Peyer's patch (tissue), 4 donors: ENCODE data around the gene SORCS1. TPM values are rescaled to one million over a fixed set of nuclear protein-coding genes. Genes with fewer than 3 reads are reported as not detected.

Source experiments
- DNase-seq, 3 donors: peaks; one replicate each; pipeline ENCODE4 v3.0.0-alpha.2; 2017 to 2019
- H3K27ac ChIP-seq, 4 donors: fragments of 200-600 bp; sonication (generic); one replicate each; pipeline ENCODE4 v1.5.1; 2016 to 2019
- H3K27me3 ChIP-seq, 2 donors: fragments of 200-600 bp; sonication (generic); one replicate each; pipeline ENCODE4 v1.5.1; 2019
- H3K36me3 ChIP-seq, 3 donors: fragments of 200-600 bp; sonication (generic); one replicate each; pipeline ENCODE4 v1.5.1; 2016 to 2019
- H3K4me1 ChIP-seq, 4 donors: fragments of 200-600 bp; sonication (generic); one replicate each; pipeline ENCODE4 v1.5.1; 2016 to 2019
- H3K4me3 ChIP-seq, 4 donors: fragments of 200-600 bp; sonication (generic); 1 replicate in 3 of 4; 2 replicates in 1 of 4; pipeline ENCODE4 v1.5.1; 2016 to 2019; ENCODE audit warnings: mild to moderate bottlenecking in 1 of 4
- H3K9me3 ChIP-seq, 4 donors: fragments of 200-600 bp; sonication (generic); one replicate each; pipeline ENCODE4 v1.5.1; 2016 to 2019; ENCODE audit warnings: mild to moderate bottlenecking in 1 of 4
- POLR2A ChIP-seq, 2 donors: fragments of 450-650 bp; IDR thresholded peaks; one replicate each; pipeline ENCODE4 v1.5.1; 2017; ENCODE audit warnings: antibody characterized with exemption in 2 of 2, mild to moderate bottlenecking in 2 of 2, moderate library complexity in 2 of 2
- total RNA-seq, 4 donors: library from RNA; depleted of rRNA; stranded (reverse); fragments of >200 nt; gene quantifications; one replicate each; pipeline ENCODE4 v1.1.0, GENCODE V29; 2016
- TF ChIP-seq, protein P1 (sequence below), 6 experiments: fragments of 450-650 bp in 4 of 6; fragments of 200-600 bp in 2 of 6; sonication (generic) in 1 of 6; IDR thresholded peaks; one replicate each; pipeline ENCODE4 v1.5.1; 2017 to 2019; ENCODE audit warnings: antibody characterized with exemption in 6 of 6, mild to moderate bottlenecking in 3 of 6, moderate library complexity in 1 of 6

Gene SORCS1
- total RNA-seq, 4 donors from 2014 or later: 0.53 to 5.9 (median 2.4) TPM

DNA sequence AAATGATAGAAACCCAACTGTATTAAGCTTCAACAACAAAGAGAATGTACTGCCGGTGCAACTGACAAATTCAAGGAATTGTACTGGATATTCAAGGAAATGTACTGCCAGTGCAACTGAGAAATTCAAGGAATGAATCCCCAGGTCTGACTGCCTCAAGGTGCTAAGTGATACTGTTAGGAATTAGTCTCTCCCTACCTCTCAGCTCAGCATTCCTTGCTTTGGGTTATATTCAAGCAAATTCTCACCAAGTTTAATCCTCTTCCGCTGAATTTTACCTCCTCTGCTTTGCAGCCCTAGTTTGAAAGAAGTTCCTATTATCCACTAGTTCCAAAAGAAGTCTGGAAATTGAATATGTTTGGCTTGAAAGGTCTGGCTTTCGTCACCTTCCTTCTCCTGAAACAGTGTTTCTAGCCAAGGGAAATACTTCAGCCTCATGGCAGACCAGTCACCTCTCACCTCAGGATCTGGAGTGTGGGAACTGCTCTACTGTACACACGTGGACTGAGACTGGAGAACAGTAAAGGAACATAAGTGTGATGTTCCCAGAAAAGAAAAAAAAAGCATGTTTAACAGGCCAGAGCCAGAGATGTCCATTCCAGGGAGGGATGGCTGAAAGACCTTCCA is 60.4 kb downstream of the SORCS1 start:
- Histone ChIP-seq H3K36me3 (no peaks in the 10 kb centered on the region), H3K9me3 (no peaks in the 10 kb centered on the region), H3K27ac (no peak overlapping the region), H3K4me1 (no peaks in the 10 kb centered on the region), H3K4me3 (no peak overlapping the region), H3K27me3 (no peaks in the 10 kb centered on the region)
- TF ChIP-seq, protein P1, sequence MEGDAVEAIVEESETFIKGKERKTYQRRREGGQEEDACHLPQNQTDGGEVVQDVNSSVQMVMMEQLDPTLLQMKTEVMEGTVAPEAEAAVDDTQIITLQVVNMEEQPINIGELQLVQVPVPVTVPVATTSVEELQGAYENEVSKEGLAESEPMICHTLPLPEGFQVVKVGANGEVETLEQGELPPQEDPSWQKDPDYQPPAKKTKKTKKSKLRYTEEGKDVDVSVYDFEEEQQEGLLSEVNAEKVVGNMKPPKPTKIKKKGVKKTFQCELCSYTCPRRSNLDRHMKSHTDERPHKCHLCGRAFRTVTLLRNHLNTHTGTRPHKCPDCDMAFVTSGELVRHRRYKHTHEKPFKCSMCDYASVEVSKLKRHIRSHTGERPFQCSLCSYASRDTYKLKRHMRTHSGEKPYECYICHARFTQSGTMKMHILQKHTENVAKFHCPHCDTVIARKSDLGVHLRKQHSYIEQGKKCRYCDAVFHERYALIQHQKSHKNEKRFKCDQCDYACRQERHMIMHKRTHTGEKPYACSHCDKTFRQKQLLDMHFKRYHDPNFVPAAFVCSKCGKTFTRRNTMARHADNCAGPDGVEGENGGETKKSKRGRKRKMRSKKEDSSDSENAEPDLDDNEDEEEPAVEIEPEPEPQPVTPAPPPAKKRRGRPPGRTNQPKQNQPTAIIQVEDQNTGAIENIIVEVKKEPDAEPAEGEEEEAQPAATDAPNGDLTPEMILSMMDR (IDR thresholded peaks at IDR 0.05): no peak
- no peak for TF ChIP-seq POLR2A (IDR thresholded peaks at IDR 0.05)
- DNase-seq: no peak

DNA sequence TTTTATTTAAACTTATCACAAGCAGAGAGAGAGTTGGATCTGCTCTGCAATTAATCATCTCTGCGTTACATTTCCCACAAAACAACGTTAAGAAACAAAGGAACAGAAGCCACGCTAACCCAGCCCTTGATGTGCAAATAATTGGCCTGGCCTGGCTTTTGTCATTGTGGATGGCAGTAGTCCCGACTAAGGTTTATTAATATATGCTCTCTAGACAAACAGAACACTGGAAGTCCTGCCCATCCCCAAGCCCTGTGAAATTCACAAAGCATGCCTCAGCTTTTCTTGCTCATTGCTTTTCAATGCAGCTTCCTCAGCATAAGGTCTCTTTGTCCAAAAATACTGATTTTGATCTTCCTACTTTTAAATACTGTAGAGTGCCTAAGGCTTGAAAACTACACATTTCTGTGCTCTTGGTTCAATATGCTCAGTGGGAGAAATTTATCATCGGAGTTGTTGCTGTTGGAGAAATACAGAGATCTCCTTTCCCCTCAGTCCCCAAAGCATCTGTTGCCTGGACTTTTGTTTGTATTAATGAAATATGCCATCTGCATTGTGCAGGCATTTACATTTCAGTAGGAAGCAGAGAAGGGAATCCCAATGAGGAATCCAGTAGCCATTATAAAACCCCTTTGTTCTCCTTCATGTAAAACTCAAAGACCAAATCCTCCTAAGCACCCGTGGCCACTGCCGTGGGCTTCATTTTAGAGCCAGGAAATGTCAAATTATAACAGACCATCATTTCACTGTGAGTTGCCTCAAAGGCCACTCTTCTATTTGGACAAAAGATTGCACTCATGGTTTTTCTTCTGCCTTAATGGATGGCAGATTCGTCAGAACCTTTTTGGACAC is 61.1 kb downstream of the SORCS1 start:
- Histone ChIP-seq H3K27ac (no peak overlapping the region), H3K4me3 (no peak overlapping the region), H3K27me3 (no peaks in the 10 kb centered on the region), H3K9me3 (no peaks in the 10 kb centered on the region), H3K36me3 (no peaks in the 10 kb centered on the region), H3K4me1 (no peaks in the 10 kb centered on the region)
- no peak for TF ChIP-seq POLR2A (IDR thresholded peaks at IDR 0.05)
- TF ChIP-seq, protein P1 (IDR thresholded peaks at IDR 0.05): no peak
- no peak for DNase-seq

DNA sequence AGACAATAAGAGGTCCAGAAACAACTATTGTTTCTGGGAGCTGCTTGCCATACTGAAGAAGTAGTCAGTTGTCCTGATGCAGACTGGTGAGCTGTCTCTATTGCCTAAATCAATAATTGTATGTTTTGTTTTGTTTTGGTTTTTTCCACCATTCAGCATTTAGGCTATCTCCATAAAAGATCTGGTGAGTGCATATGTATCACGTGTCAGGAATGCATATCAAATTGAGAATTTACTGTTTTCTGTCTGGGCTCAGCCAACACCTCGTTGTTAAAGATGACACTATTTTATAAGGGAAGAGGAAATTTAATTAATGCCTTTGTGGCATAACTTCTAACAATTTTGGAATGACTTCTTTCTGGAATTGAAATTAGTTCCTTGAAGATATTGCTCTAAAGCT is 66.2 kb downstream of the SORCS1 start:
- no peak overlapping the region for H3K27ac ChIP-seq
- TF ChIP-seq, protein P1 (IDR thresholded peaks at IDR 0.05): no peak
- TF ChIP-seq POLR2A (IDR thresholded peaks at IDR 0.05): no peak
- no peak for DNase-seq
- no peak overlapping the region for H3K4me3 ChIP-seq
- no peaks in the 10 kb centered on the region for H3K36me3 ChIP-seq
- no peaks in the 10 kb centered on the region for H3K9me3 ChIP-seq
- no peaks in the 10 kb centered on the region for H3K27me3 ChIP-seq
- no peaks in the 10 kb centered on the region for H3K4me1 ChIP-seq

DNA sequence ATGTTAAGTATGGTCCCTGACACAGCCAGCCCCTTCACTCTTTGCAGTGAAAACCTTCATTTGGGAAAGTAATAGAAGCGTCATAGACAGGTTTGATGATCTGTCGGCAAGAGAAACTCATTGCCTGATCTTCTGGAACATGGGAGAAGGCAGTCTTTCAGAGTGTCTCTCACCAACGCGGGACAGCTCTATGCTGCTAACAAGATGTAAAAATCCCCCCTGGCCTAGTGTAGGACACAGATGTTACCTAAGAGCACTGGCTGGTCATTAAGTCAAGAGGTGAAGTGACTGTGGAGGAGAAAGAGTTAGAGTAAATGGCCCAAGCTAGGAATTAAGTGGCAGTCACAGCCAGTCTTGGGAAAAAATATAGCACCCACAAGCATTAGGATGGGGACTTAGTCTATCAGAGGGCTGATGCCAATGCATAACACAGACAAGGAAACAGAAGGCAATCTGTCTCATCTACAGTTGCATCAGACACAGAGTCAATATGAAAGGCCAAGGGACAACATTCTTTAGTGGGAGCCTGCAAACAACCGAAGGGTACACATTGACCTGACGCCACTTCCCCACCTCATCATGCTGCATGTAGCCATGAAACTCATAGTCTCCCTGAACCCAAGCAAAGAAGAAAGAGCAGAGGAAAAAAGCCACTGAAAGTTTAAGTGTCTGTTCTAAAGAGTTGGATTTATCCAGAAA is 69.5 kb downstream of the SORCS1 start:
- no peaks in the 10 kb centered on the region for H3K36me3 ChIP-seq
- H3K4me3 ChIP-seq: no peak overlapping the region
- no peaks in the 10 kb centered on the region for H3K27me3 ChIP-seq
- TF ChIP-seq, protein P1 (IDR thresholded peaks at IDR 0.05): no peak
- no peak for TF ChIP-seq POLR2A (IDR thresholded peaks at IDR 0.05)
- no peaks in the 10 kb centered on the region for H3K9me3 ChIP-seq
- no peak overlapping the region for H3K27ac ChIP-seq
- H3K4me1 ChIP-seq: no peaks in the 10 kb centered on the region
- no peak for DNase-seq

- Histone ChIP-seq H3K27ac (no peak overlapping the region), H3K27me3 (no peaks in the 10 kb centered on the region), H3K9me3 (no peaks in the 10 kb centered on the region), H3K4me3 (no peak overlapping the region), H3K4me1 (no peaks in the 10 kb centered on the region), H3K36me3 (no peaks in the 10 kb centered on the region)
- no peak for DNase-seq
- TF ChIP-seq, protein P1 (IDR thresholded peaks at IDR 0.05): no peak
- TF ChIP-seq POLR2A (IDR thresholded peaks at IDR 0.05): no peak
Observed at GRCh38 chr10:107092321-107092720, 72.2 kb downstream of the SORCS1 start.
